EL (cell line): ENCODE results near the gene CASP8AP2.
A peak's percentile ranks its signal among the peaks of the same experiment; 100 is the strongest.
"Not testable (repeated sequence)": the region's sequence is repeated elsewhere in the genome, so short reads cannot be mapped to it uniquely, and the experiment has no call there.

ENCODE experiments used
- DNase-seq: peaks from one replicate; pipeline ENCODE4 v3.0.0-alpha.2; 2016

CASP8AP2 gene

DNA sequence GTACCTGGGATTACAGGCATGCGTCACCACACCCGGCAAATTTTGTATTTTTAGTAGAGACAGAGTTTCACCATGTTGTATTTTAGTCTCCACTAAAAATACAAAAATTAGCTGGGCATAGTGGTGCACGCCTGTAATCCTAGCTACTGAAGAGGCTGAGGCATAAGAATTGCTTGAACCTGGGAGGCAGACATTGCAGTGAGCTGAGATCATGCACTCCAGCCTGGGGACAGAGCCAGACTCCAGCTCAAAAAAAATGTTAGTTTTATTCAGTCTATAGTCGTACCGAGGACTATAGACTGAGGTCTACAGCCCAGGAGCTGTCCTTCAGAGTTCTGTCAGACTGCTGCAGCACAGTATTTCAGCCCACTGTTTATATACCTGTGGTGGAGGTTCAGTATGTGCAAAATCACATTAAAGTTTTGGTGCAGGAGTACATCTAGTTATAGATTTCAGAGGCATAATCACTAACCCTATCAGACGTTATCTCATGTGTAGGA, 3.6 kb upstream of the CASP8AP2 start:
- DNase-seq = peak; percentile 70

DNA sequence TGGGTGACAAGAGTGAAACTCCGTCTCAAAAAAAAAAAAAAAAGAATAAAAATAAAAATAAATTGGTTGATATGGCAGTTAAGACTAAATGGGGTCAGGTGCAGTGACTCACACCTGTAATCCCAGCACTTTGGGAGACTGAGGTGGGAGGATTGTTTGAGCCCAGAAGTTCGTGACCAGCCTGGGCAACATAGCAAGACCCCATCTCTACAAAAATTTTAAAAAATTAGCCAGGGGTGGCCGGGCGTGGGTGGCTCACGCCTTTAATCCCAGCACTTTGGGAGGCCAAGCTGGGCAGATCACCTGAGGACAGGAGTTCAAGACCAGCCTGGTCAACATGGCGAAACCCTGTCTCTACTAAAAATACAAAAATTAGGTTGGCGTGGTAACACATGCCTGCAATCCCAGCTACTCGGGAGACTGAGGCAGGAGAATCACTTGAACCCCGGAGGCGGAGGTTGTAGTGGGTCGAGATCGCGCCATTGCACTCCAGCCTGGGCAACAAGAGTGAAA, 1.1 kb upstream of the CASP8AP2 start:
- not testable (repeated sequence) for DNase-seq

DNA sequence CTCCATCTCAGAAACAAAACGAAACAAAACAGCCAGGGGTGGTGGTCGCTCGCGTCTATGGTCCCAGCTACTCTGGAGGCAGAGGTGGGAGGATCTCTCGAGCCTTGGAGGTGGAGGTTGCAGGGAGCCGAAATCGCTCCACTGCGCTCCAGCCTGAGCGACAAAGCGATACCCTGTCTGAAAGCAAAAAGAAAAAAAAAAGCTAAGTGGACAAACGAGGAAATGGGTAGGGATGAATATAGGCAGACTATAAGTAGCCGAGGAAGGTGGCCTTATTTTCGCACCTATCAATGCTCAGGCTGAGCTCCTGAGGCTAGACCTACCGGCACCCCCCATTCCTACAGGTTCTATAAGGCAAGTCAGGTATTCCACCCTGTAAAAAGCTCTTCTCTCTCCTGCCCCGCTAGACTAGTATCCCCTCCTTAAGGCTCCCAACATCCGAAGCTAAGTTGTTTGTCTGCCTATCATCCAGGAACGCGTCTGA, 650 bp upstream of the CASP8AP2 start:
- DNase-seq = no peak

DNA sequence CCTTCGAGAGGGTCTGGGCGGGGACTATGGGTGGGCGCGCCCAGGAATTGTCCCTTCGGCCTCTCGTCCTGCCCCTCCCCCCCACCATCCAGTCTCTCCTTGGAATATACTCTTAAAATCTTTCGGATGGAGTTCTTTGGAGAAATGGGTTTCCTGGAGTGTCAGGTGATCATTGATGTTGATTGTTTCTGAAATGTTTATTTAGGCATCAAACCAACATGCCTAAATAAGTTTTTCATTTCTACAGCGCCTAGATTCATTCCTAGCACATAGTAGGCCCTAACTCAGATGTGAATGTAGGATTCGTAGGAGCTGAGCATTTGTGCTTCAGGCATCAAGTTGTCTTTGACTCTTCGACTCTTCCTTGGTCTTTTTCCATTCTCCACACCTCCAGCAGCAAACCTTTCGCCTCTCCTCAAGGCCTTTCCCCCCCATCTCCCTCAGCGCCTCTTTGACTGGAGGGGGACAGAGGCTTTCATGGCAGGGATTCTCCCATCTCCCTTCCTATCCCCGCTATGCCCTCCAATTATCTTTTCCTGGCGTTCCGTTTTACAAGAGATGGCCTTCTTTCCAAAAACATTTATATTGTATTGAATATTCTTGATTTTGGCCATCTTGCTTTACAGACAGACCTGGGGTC, 610 bp downstream of the CASP8AP2 start:
- peak; percentile 14 for DNase-seq

DNA sequence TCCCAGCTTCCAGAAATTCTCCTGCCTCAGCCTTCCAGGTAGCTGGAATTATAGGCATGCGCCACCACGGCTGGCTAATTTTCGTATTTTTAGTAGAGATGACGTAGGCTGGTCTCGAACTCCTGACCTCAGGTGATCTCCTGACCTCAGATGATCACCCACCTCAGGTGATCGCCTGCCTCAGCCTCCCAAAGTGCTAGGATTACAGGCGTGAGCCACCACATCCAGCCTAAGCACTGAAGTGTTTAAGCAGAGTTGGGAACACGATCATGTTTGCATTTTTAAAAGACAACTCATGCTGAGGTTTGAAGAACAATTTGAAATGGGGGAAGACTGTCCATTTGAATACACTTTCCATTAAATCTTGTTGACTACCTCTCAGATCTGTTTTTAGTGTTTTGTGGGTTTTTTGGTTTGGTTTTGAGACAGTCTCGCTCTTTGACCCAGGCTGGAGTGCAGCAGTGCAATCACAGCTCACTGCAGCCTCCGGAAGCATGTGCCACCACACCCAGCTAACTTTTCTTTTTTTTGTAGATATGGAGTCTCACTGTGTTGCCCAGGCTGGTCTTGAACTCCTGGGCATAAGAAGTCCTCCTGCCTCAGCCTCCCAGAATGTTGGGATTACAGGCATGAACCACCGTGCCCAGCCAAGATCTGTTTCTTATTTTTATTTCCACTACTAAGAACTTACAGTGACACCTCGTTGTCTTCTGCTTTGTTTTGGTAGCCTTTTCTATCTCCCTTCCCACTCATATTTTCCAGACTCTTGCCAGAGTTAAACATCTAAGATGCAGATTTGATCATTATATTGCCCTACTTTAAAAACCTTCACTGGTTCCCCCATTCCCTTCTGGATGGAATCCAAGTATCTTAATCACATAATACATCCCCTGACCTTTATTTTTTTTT, 5.5 kb downstream of the CASP8AP2 start:
- peak; percentile 23 for DNase-seq

DNA sequence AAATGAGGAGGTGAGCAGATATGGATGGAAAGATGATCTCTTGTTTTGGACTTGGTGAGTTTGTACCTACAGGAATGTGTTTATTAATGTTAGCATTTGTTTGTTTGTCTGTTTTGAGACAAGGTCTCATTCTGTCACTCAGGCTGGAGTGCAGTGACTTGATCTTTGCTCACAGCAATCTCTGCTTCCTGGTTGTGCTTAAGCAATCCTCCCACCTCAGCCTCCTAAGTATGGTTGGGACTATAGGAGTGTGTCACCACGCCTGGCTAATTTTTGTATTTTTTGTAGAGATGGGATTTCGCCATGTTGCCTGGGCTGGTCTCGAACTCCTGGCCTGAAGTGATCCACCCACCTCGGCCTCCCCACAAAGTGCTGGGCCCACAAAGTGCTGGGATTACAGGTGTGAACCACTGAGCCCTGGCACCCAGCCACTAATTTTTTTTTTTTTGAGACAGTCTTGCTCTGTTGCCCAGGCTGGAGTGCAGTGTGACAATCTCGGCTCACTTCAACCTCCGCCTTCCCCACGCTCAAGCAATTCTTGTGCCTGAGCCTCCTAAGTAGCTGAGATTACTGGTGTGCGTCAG, 7.1 kb downstream of the CASP8AP2 start:
- DNase-seq = no peak

DNA sequence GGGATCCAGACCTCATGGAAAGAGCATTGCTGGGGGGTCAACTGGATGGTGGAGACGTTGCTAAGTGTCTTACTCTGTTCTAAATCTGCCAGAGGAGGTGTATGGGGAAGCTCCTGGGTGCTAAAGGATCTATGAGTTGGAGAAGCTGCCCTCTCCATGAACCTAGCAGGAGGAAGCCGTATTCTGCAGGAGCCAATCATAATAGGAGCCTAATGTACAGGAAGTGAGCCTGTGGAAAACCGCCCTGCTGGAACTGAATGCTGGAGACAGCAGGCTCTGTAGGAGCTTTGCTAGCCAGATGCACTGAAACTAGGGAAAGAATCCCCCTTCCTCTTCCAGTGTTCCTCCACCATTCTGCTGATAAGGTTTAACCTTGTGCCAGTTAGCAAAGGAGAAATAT, 10.9 kb downstream of the CASP8AP2 start:
- peak; percentile 21 for DNase-seq

DNA sequence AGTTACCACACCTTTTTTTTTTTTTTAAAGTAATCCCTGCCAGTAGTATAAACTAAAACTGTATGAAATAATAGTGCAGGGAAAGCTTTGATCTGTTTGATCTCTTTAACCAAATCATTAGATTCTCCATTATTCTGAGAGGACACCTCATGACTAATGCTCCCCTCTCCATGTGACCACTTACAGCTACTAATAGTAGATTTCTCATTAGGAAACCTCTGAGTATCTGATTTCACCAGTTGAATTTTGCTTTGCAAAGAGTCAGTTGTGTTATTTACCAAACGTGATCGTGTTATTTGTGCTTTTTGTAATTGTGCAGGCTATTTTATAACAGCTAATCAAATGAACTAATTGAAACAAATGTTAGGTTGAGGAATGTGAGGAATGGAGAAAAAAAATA, 12.5 kb downstream of the CASP8AP2 start:
- DNase-seq = peak; percentile 30

DNA sequence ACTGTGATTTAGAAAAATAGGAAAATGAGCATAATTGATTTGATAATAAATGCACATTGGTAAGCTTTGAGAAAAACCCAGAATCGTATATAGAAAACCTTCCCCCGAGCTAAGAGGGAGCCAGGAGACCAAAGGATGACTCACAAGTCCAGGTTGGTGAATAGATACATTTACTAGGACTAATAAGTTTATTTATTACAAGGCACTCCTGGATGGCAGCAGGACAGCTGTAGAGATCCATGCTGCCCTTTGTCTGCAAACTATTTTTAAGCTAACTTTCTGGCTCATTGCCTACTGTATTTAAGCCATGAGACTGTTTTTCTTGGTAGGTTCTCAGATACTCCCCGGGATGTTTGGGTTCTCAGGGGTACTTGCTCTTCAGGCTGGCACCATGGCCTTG, 13.4 kb downstream of the CASP8AP2 start:
- peak; percentile 56 for DNase-seq

DNA sequence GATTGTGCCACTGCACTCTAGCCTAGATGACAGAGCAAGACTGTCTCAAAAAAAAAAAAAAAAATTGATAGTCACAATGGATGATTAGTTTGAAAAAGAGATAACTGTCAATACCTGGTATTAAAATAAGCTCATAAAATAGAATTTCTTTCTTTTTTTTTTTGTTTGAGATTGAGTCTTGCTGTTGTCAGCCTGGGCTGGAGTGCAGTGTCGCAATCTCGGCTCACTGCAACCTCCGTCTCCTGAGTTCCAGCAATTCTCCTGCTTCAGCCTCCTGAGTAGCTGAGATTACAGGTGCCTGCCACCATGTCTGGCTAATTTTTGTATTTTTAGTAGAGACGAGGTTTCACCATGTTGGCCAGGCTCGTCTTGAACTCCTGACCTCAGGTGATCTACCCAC, 17.8 kb downstream of the CASP8AP2 start:
- DNase-seq = not testable (repeated sequence)

DNA sequence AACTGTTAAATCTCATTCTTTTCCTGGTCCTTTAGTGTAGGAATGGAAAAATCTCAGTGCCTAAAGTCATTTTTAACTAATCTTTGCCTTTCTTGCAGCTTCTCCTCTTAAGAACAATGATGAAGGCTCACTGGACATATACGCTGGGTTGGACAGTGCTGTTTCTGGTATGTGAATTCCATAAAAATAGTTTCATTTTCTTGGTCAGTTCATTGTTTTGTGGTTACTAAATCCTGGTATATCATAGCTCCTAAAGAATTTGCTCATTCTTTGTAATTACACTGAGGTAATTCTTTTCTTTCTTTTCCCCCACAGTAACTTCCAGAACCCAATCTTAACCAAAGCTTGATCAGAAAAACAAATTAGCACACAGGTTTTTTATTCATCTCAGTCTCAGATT, 23.4 kb downstream of the CASP8AP2 start:
- DNase-seq = peak; percentile 64

DNA sequence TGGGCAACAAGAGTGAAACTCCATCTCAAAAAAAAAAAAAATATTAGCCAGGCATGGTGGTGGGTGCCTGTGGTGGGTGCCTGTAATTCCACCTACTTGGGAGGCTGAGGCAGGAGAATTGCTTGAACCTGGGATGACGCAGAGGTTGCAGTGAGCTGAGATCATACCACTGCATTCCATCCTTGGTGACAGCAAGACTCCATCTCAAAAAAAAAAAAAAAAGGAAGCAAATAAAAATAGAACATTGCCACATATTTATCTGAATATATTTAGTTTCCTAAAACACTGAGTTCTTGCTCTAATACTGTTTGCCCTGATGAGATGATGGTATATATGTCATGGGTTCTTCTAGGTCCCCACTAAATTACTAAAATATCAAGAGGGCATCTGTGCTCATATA, 28.4 kb downstream of the CASP8AP2 start:
- no peak for DNase-seq

DNA sequence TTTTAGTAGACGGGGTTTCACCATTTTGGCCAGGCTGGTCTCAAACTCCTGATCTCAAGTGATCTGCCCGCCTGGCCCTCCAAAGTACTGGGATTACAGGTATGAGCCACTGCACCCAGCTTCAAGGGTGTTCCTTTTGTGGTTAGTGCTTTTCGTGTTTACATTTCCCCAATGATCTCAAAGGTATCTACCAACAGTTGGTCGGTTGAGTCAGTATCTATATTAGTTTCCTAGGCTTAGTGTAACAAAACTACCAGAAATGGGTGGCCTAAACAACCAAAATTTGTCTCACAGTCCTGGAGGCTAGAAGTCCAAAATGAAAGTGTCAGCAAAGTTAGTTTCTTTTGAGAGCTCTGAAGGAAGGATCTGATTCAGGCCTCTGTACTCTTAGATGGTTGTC, 30.1 kb downstream of the CASP8AP2 start:
- no peak for DNase-seq

DNA sequence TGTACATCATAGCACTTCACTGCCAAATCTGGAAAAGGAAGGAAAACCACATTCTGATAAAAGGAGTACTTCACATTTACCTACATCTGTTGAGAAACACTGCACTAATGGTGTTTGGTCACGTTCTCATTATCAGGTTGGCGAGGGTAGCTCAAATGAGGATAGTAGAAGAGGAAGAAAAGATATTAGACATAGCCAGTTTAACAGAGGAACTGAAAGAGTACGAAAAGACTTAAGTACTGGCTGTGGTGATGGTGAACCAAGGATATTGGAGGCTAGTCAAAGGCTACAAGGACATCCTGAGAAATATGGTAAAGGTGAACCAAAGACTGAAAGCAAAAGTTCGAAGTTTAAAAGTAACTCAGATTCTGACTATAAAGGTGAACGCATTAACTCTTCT, 32.6 kb downstream of the CASP8AP2 start:
- no peak for DNase-seq

DNA sequence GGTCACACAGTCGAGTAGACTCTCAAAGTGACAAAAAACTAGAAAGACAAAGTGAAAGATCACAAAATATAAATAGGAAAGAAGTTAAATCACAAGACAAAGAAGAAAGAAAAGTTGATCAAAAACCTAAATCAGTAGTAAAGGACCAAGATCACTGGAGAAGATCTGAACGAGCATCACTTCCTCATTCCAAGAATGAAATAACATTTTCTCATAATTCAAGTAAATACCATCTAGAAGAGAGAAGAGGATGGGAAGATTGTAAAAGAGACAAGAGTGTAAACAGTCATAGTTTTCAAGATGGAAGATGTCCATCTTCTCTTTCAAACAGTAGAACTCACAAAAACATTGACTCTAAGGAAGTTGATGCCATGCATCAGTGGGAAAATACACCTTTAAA, 33.0 kb downstream of the CASP8AP2 start:
- DNase-seq = no peak

DNA sequence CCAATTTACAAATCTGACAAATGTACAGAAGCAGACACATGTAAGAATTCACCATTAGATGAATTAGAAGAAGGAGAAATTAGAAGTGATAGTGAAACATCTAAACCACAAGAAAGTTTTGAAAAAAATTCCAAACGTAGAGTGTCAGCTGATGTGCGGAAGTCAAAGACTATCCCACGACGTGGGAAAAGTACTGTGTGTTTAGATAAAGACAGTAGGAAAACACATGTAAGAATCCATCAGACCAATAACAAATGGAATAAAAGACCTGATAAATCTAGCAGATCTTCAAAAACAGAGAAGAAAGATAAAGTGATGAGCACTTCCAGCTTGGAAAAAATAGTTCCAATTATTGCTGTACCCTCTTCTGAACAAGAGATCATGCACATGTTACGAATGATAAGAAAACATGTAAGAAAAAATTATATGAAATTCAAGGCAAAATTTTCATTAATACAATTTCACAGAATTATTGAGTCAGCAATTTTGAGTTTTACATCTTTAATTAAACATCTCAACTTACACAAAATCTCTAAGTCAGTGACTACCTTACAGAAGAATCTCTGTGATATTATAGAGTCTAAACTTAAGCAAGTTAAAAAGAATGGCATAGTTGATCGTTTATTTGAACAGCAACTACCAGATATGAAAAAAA, 36.5 kb downstream of the CASP8AP2 start:
- DNase-seq = no peak

DNA sequence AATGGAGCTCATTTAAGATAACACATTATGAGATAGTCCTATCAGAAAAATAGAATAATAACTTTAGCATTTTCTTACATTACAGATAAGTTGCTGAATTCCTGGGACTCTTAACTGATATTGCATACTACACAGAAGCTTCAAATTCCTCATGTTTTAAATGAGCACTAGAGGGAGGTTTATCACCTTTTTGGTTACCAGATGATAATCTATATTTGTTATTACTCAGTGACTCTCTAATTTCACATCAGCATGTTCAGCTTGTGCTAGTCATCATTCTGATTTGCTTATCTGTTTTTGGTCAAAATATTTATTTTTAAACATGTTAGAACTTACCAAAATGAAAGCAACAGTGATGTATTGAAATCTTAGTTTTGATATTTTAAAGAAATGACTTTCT, 44.0 kb downstream of the CASP8AP2 start:
- DNase-seq = no peak

DNA sequence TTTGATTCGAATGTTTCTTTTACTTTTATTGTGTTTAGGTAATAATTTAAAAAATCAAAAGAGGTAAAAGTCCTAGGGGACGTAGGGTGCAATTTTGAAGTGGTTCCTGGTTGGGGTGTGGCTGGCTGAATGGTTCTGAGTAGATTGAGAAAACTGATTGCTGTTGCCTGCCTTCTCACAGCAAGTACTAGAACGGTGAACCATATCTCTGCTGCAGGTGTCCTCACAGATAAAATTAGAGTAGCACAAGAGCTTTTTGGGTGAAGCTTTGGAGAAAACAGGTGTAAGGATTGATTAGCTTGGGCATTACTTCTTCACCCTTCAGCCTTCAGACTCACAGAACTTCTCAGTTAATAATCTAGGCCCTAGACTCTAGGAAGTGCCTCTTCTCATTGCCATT, 44.8 kb downstream of the CASP8AP2 start:
- DNase-seq = no peak

DNA sequence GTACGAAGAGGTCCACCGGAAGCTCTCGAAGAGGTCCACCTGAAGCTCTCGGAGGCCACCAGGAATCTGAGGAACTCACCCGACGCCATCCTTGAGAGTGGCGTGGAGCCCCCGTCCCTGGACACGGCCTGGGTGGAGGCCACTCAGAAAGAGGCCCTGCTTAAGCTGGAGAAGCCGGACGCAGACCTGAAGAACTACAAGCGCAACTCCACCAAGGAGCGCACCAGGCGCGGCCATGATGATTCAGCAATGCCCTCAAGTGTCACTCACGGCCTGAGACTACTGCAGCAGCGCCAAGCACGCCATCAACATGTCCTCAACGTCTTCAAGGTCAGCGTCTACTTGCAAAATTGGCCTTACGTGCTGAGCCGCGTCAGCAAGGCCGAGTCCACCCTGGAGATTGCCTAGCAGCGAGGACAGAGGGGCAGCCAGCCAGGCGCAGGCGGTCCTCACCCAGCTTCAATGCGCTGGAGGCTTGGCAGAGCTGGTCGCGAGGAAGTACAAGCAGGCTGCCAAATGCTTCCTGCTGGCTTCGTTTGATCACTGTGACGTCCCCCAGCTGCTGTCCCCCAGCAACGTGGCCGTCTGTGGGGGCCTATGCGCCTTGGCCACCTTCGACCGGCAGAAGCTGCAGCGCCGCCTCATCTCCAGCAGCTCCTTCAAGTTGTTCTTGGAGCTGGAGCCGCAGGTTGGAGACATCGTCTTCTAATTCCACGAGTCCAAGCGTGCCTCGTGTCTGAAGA, 56.9 kb downstream of the CASP8AP2 start:
- no peak for DNase-seq

DNA sequence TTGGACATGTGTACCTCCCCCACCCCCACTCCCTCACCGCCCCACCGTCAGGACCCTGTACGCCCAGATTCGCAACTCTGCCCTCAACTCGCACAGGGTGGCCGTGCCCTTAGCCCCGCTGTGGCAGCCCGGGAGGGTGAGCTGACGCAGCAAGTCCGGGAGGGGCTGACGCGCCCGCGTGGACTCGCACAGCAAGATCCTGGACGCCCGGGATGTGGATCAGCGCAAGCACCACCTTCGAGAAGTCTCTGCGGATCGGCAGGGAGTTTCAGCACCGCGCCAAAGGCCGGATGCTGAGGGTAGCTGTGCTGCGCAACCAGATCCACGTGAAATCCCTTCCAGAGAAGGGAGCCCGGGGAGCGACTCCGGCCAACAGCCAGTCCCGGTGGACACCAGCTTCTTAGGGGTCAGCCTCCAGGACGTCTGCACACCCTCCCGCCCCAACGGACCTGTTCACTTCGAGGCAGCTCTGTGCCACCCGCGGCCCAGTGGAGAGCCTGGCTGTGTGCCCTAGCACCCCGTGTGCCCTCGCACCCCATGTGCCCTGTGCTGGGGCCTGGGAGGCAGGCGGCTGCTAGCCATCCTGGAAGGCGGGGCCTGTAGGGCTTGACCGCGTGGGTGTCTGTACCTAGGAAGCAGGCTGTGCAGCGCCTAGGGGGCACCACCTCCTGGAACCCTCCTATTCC, 57.9 kb downstream of the CASP8AP2 start:
- peak; percentile 7 for DNase-seq

DNA sequence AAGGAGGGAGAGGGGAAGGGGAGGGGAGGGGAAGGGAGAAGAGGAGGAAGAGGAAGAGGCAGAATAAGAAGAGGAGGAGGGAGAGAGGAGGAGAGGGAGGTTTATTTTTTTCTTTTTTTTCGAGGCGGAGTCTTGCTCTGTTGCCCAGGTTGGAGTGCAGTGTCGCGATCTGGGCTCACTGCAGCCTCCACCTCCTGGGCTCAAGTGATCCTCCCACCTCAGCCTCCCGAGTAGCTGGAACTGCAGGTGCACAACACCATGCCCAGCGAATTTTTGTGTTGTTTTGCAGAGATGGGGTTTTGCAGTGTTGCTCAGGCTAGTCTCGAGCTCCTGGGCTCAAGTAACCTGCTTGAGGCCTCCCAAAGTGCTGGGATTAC, 58.4 kb downstream of the CASP8AP2 start:
- DNase-seq = no peak

DNA sequence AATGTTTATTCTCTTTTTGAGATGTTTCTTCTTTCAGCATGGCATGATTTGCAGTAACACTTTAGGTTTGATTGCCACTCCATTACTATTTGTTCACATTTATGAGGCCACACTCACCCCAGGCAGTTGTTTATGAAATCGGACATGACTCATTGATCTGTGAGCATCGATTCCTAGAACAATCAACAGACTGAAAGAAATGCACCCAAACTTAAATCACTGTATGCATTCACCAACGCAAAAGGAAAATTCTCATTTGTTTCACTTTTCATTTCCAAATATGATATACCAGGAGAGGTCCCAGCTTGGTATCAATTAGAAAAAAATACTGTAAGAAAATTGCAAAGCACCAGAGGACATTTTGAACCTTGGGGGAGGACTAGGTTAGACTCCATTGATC, 59.2 kb downstream of the CASP8AP2 start:
- DNase-seq = no peak
